PFSK-1 (cell line): ENCODE measurements around the gene P2RY1.

ENCODE experiments used
- FOXP2 ChIP-seq: optimal IDR thresholded peaks from 2 replicates; pipeline ENCODE3; 2011; ENCODE audit warnings: borderline replicate concordance, control low read depth, inconsistent platforms; ENCODE audit not compliant: insufficient read depth; ENCODE audit errors: extremely low read length, extremely low read depth
- POLR2AphosphoS5 ChIP-seq: IDR thresholded peaks from 2 replicates; pipeline ENCODE4 v1.6.1; 2012; ENCODE audit warnings: low read depth, mild to moderate bottlenecking, control low read depth, low read length, moderate library complexity
- SIN3A ChIP-seq: IDR thresholded peaks from 2 replicates; pipeline ENCODE4 v1.6.1; 2012; ENCODE audit warnings: mild to moderate bottlenecking, low read length, moderate library complexity, borderline replicate concordance; ENCODE audit not compliant: insufficient read depth
- TAF1 ChIP-seq: IDR thresholded peaks from 2 replicates; pipeline ENCODE4 v1.6.1; 2012; ENCODE audit warnings: low read length, control low read depth, borderline replicate concordance; ENCODE audit not compliant: insufficient read depth
- TF ChIP-seq, protein P1 (sequence below), 2 experiments: IDR thresholded peaks; 2 replicates each; pipeline versions ENCODE4 v1.6.1 to v1.8.0; 2011 to 2012; ENCODE audit warnings: low read depth in 2 of 2, low read length in 2 of 2, control low read depth in 1 of 2, inconsistent platforms in 1 of 2, mild to moderate bottlenecking in 1 of 2, moderate library complexity in 1 of 2; ENCODE audit not compliant: insufficient read depth in 1 of 2

P2RY1 gene

DNA sequence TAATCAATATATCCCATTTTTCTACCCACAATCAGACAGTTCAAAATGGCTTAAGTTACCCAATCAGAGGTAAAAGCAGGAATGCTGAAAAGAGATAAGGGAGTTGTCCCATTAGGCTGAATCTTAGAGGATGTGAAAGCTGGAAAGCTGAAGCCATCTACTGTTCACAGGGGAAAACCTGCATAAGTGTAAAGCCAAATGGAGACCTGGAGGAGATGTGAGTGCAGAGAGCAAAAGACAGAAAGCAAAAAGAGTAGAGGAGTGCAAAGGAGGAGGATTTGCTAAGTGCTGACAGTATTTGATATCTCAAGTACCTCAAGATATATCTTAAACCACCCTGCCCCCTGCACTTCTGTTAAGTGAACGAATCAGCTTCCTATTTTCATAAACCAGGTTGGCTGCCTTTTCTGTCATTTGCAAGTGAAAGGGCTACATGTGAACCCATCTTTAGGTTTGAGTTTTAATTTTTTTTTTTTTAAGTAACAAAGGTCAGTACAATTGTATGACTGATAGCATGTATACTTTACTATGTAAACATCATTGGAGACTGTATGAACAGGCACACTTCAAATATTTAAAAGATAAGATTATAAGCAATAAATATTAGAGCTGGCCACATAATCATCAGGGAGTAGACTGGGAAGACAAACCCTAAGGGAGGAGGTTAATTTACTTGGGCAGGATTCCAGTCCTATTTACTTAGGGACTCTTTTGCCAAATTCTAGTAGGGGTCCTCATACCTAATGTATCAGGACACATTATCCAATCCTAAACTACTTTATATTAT lies 22.8 kb upstream of the P2RY1 start:
- TF ChIP-seq SIN3A (no peak), POLR2AphosphoS5 (no peak), TAF1 (no peak), FOXP2 (no peak)
- TF ChIP-seq, protein P1, sequence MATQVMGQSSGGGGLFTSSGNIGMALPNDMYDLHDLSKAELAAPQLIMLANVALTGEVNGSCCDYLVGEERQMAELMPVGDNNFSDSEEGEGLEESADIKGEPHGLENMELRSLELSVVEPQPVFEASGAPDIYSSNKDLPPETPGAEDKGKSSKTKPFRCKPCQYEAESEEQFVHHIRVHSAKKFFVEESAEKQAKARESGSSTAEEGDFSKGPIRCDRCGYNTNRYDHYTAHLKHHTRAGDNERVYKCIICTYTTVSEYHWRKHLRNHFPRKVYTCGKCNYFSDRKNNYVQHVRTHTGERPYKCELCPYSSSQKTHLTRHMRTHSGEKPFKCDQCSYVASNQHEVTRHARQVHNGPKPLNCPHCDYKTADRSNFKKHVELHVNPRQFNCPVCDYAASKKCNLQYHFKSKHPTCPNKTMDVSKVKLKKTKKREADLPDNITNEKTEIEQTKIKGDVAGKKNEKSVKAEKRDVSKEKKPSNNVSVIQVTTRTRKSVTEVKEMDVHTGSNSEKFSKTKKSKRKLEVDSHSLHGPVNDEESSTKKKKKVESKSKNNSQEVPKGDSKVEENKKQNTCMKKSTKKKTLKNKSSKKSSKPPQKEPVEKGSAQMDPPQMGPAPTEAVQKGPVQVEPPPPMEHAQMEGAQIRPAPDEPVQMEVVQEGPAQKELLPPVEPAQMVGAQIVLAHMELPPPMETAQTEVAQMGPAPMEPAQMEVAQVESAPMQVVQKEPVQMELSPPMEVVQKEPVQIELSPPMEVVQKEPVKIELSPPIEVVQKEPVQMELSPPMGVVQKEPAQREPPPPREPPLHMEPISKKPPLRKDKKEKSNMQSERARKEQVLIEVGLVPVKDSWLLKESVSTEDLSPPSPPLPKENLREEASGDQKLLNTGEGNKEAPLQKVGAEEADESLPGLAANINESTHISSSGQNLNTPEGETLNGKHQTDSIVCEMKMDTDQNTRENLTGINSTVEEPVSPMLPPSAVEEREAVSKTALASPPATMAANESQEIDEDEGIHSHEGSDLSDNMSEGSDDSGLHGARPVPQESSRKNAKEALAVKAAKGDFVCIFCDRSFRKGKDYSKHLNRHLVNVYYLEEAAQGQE (IDR thresholded peaks at IDR 0.05; ENCODE audit: insufficient read depth in 1 of 2, low read depth in 2 of 2, low read length in 2 of 2): no peak

DNA sequence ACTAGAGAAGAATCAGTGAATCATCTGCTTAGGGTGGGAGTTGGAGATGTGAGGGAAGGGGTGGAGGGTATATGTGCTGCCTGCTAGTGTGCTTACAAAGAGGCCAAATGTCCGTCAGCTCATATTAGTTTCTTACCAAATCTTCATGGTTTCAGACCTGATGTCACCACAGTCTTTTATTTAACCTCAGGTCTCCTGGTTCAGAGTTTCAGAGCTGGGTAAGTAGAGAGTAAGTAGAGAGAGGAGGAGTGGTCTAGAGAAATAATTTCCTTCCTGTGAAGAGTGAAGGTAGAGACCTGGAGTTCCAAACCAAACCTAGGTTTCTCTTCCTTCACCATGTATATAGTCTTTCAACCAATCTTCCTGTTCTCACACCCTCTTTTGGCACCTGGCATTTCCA lies 17.5 kb upstream of the P2RY1 start:
- TF ChIP-seq FOXP2 (no peak), TAF1 (no peak), SIN3A (no peak), POLR2AphosphoS5 (no peak)
- TF ChIP-seq, protein P1 (IDR thresholded peaks at IDR 0.05; ENCODE audit: insufficient read depth in 1 of 2, low read depth in 2 of 2, low read length in 2 of 2): no peak

DNA sequence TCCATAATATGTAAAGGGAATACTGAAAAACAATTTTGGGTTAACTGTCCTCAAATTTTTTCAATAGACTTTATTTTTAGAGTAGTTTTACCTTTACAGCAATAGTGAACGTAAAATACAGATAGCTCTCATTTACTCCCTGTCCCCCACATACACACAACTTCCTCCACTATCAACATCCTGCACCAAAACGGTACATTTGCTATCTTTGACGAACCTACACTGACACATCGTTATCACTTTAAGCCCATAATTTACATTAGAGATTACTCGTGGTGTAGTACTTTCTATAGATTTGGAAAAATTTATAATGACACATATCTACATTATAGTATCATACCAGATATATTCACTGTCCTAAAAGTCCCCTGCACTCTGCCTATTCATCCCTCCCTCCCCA lies 16.9 kb upstream of the P2RY1 start:
- no peak for TF ChIP-seq FOXP2
- TF ChIP-seq TAF1: no peak
- TF ChIP-seq, protein P1 (IDR thresholded peaks at IDR 0.05; ENCODE audit: insufficient read depth in 1 of 2, low read depth in 2 of 2, low read length in 2 of 2): no peak
- TF ChIP-seq SIN3A: no peak
- TF ChIP-seq POLR2AphosphoS5: no peak

DNA sequence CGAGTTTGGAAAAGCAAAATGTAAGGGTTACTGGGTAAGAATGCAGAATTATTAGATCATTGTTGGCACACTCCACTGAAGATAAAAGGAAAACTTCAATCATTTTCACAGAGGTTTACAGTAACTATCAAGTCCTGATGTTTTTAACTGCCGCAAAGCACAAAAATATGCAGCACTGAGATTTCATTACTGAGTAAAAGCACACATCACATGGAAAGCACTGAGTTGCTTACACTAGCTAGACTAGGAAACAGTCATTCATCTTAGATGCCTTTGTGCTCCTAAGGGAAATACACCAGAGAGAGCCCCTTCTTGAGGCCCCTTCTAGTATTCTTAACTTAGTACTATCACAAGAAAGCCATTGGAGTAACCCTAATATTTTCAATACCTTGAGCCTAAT lies 11.8 kb upstream of the P2RY1 start:
- no peak for TF ChIP-seq SIN3A
- TF ChIP-seq FOXP2: no peak
- no peak for TF ChIP-seq TAF1
- TF ChIP-seq, protein P1 (IDR thresholded peaks at IDR 0.05; ENCODE audit: insufficient read depth in 1 of 2, low read depth in 2 of 2, low read length in 2 of 2): no peak
- TF ChIP-seq POLR2AphosphoS5: no peak
